Gastroesophageal sphincter (tissue), 3 donors: Measurements from ENCODE around the gene ASIC4.

Experiments used
- POLR2A ChIP-seq, 2 donors: fragments of 450-650 bp; IDR thresholded peaks; one replicate each; pipeline ENCODE4 v1.6.1; 2017; ENCODE audit warnings: antibody characterized with exemption in 2 of 2, mild to moderate bottlenecking in 2 of 2, moderate library complexity in 1 of 2
- TF ChIP-seq, protein P1 (sequence below), 4 experiments: fragments of 200-600 bp in 2 of 4; fragments of 450-650 bp in 2 of 4; sonication (generic) in 1 of 4; IDR thresholded peaks; one replicate each; pipeline ENCODE4 v1.5.1; 2017 to 2019; ENCODE audit warnings: antibody characterized with exemption in 4 of 4, mild to moderate bottlenecking in 2 of 4, moderate library complexity in 2 of 4

DNA sequence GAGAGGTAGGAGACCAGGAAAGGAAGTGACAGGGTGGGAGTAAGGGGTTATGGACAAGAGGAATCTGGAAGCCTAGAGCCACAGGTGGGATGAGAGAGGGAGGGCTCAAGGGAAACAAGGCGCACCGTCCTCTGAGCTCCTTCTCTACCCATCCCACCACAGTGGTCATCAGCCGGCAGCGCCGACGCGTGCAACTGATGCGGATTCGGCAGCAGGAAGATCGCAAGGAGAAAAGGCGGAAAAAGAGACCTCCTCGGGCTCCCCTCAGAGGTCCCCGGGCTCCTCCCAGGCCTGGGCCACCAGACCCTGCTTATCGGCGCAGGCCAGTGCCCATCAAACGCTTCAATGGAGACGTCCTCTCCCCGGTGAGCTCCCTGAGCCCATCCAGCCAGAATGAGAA is 34.7 kb downstream of the ASIC4 start:
- no peak for TF ChIP-seq POLR2A (IDR thresholded peaks at IDR 0.05)
- TF ChIP-seq, protein P1, sequence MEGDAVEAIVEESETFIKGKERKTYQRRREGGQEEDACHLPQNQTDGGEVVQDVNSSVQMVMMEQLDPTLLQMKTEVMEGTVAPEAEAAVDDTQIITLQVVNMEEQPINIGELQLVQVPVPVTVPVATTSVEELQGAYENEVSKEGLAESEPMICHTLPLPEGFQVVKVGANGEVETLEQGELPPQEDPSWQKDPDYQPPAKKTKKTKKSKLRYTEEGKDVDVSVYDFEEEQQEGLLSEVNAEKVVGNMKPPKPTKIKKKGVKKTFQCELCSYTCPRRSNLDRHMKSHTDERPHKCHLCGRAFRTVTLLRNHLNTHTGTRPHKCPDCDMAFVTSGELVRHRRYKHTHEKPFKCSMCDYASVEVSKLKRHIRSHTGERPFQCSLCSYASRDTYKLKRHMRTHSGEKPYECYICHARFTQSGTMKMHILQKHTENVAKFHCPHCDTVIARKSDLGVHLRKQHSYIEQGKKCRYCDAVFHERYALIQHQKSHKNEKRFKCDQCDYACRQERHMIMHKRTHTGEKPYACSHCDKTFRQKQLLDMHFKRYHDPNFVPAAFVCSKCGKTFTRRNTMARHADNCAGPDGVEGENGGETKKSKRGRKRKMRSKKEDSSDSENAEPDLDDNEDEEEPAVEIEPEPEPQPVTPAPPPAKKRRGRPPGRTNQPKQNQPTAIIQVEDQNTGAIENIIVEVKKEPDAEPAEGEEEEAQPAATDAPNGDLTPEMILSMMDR (IDR thresholded peaks at IDR 0.05): no peak
